ENCODE measurements around the gene PDSS2.

The PDSS2 gene

GRCh38 chr6:107246972-107247615 lies 212.3 kb downstream of the PDSS2 start:
- peak; percentile 26 for DNase-seq

GRCh38 chr6:107246249-107246971 lies 213.0 kb downstream of the PDSS2 start:
- DNase-seq, result no peak

GRCh38 chr6:107244742-107245480 lies 214.5 kb downstream of the PDSS2 start:
- DNase-seq, result peak; percentile 14

- peak; percentile 62 for DNase-seq
Observed at GRCh38 chr6:107244082-107244741, 215.2 kb downstream of the PDSS2 start.

- DNase-seq, result peak; percentile 27
Observed at GRCh38 chr6:107243471-107243870, 215.9 kb downstream of the PDSS2 start.

GRCh38 chr6:107237992-107238660 lies 221.2 kb downstream of the PDSS2 start:
- peak; percentile 16 for DNase-seq

- no peak for DNase-seq
Observed at GRCh38 chr6:107235511-107235910, 223.9 kb downstream of the PDSS2 start.

GRCh38 chr6:107235007-107235406 lies 224.4 kb downstream of the PDSS2 start:
- no peak for DNase-seq

GRCh38 chr6:107231243-107231642 lies 228.1 kb downstream of the PDSS2 start:
- no peak for DNase-seq

- DNase-seq, result no peak
Observed at GRCh38 chr6:107230448-107230847, 228.9 kb downstream of the PDSS2 start.

- DNase-seq, result no peak
Observed at GRCh38 chr6:107230024-107230423, 229.3 kb downstream of the PDSS2 start.

GRCh38 chr6:107228754-107229153 lies 230.6 kb downstream of the PDSS2 start:
- DNase-seq, result peak; percentile 15

- DNase-seq, result no peak
Observed at GRCh38 chr6:107221519-107221918, 237.8 kb downstream of the PDSS2 start.

GRCh38 chr6:107219851-107220250 lies 239.5 kb downstream of the PDSS2 start:
- no peak for DNase-seq

- no peak for DNase-seq
Observed at GRCh38 chr6:107218142-107218541, 241.2 kb downstream of the PDSS2 start.

GRCh38 chr6:107217248-107217647 lies 242.1 kb downstream of the PDSS2 start:
- peak; percentile 29 for DNase-seq

GRCh38 chr6:107216197-107216933 lies 243.0 kb downstream of the PDSS2 start:
- DNase-seq, result no peak

GRCh38 chr6:107215334-107215733 lies 244.0 kb downstream of the PDSS2 start:
- DNase-seq, result no peak

- DNase-seq, result no peak
Observed at GRCh38 chr6:107214655-107215054, 244.7 kb downstream of the PDSS2 start.

GRCh38 chr6:107209406-107210305 lies 249.7 kb downstream of the PDSS2 start:
- DNase-seq, result no peak

All from NCI-H69 (cell line).